K562 (cell line): Measurements from ENCODE around the gene POLD4. TPM values are rescaled to one million over a fixed set of nuclear protein-coding genes. Genes with fewer than 3 reads are reported as not detected.

Experiments
- BRCA1 ChIP-seq, 2 experiments: fragments of 450-650 bp in 1 of 2; sonication (generic) in 1 of 2; formaldehyde crosslinking in 1 of 2; IDR thresholded peaks; 2 replicates each; pipeline versions ENCODE4 v1.5.0 to v1.6.1; 2017 to 2020; ENCODE audit warnings: mild to moderate bottlenecking in 1 of 2, missing genetic modification reagents in 1 of 2
- CBFA2T3 ChIP-seq: fragments of 450-650 bp; IDR thresholded peaks from 2 replicates; pipeline ENCODE4 v1.6.1; 2017
- CBX2 ChIP-seq: fragments of 200-600 bp; sonication (generic); IDR thresholded peaks from one replicate; pipeline ENCODE4 v1.6.1; 2012; ENCODE audit warnings: mild to moderate bottlenecking, low read length, inconsistent platforms; ENCODE audit not compliant: insufficient read depth, poor library complexity, severe bottlenecking
- HLTF ChIP-seq: fragments of 450-650 bp; IDR thresholded peaks from 2 replicates; pipeline ENCODE4 v1.6.1; 2016
- RAD21 ChIP-seq, 2 experiments: fragments of 250-450 bp in 1 of 2; fragments of 450-650 bp in 1 of 2; sonication (Bioruptor Pico) in 1 of 2; formaldehyde crosslinking in 1 of 2; IDR thresholded peaks in 1 of 2; conservative IDR thresholded peaks in 1 of 2; 2 replicates each; pipeline versions ENCODE4 v1.4.0 to v1.8.0; 2020 to 2022; ENCODE audit warnings: mild to moderate bottlenecking in 2 of 2, moderate library complexity in 1 of 2
- ZNF121 ChIP-seq: sonication (generic); formaldehyde crosslinking; conservative IDR thresholded peaks from 2 replicates; pipeline ENCODE4 v1.8.0; 2022; ENCODE audit warnings: missing genetic modification reagents
- polyA plus RNA-seq, 8 experiments: library from polyadenylated mRNA; depleted of rRNA in 4 of 8; stranded (reverse) in 5 of 8; unstranded in 3 of 8; fragments of >200 nt; fragmentation: Nextera tagmentation in 2 of 8; fragmentation: Illumina TruSeq in 1 of 8; extraction: Ambion mirVana in 2 of 8; extraction: Trizol in 1 of 8; gene quantifications; 2 replicates each; pipeline versions ENCODE4 v1.2.1 to v1.2.3, GENCODE V29; 2011 to 2014; ENCODE audit warnings: inconsistent platforms in 1 of 8, missing spikeins in 1 of 8
- total RNA-seq, 7 experiments: library from RNA; depleted of rRNA in 6 of 7; stranded (reverse); fragments of >200 nt in 6 of 7; fragmentation: Illumina TruSeq in 2 of 7; extraction: Trizol in 2 of 7; gene quantifications; 2 replicates each; pipeline versions ENCODE4 v1.2.1 to v1.2.3, GENCODE V29; 2011 to 2021; ENCODE audit warnings: low replicate concordance in 1 of 7
- TF ChIP-seq, protein P1 (sequence below): fragments of 200-800 bp; sonication (Bioruptor generic); IDR thresholded peaks from 2 replicates; pipeline ENCODE4 v1.6.1; 2017; ENCODE audit warnings: missing genetic modification characterization, missing compliant biosample characterization
- TF ChIP-seq, protein P2 (sequence below): sonication (generic); IDR thresholded peaks from 2 replicates; pipeline ENCODE4 v1.6.1; 2016

The POLD4 gene
- total and polyA plus RNA-seq, 9 of the 15 experiments (the other 6 are each of a cell fraction or from before 2014, with no cell fraction given) = 5.8 to 64.5 (median 18.3) TPM

DNA sequence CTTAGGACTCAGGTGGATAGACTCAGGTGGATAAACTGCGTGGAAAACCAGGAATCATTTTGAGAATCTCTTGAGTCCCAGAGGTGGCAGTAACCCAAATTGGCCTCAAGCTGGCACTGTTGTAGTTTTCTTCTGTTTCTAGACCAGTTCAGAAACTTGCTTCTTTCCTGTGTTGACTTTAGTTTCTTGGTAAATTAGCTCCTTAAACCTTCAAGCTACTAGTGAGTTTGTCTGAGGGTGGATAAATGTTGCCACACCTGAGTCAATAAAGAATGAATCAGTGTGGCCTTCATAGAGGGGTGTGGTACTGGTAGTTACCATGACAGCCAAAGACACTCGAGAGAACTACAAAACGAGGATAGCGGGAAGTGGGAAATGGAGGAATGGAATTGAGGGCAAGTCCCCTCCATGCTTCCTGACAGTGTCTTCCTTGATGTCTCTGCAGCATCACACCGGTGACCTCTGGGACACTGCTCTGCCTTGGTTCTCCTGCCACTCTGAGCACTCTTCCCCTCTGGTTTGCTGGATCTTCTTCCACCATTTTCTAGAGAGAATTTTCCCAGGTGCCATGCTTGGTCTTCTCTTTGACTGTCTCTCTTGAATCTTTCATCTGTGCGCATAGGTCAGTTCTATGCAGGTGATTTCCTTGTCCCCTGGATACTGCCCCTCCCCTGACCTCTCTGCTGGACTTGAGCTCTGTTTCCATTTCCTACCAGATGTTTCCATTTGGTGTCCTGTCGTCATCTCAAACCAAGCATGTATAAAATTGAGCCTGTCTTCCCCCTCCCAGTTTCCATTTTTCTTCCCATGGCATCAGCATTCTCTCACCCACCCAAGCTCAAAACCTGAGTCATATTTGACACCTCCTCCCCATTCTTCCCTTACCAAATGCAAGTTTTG lies 7.2 kb downstream of the POLD4 start (continued):
- peak; percentile 50 to 76 for TF ChIP-seq RAD21 (CRISPR knock-in tag; conservative IDR thresholded peaks at IDR 0.05 in 1 of 2, IDR thresholded peaks at IDR 0.05 in 1 of 2)
- TF ChIP-seq ZNF121 (CRISPR knock-in tag) = no peak
- TF ChIP-seq CBFA2T3 = no peak
- no peak for TF ChIP-seq BRCA1 (IDR thresholded peaks at IDR 0.05)
- TF ChIP-seq BRCA1 (CRISPR knock-in tag; IDR thresholded peaks at IDR 0.05) = no peak
- TF ChIP-seq, protein P1, sequence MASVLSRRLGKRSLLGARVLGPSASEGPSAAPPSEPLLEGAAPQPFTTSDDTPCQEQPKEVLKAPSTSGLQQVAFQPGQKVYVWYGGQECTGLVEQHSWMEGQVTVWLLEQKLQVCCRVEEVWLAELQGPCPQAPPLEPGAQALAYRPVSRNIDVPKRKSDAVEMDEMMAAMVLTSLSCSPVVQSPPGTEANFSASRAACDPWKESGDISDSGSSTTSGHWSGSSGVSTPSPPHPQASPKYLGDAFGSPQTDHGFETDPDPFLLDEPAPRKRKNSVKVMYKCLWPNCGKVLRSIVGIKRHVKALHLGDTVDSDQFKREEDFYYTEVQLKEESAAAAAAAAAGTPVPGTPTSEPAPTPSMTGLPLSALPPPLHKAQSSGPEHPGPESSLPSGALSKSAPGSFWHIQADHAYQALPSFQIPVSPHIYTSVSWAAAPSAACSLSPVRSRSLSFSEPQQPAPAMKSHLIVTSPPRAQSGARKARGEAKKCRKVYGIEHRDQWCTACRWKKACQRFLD = no peak
- TF ChIP-seq, protein P2, sequence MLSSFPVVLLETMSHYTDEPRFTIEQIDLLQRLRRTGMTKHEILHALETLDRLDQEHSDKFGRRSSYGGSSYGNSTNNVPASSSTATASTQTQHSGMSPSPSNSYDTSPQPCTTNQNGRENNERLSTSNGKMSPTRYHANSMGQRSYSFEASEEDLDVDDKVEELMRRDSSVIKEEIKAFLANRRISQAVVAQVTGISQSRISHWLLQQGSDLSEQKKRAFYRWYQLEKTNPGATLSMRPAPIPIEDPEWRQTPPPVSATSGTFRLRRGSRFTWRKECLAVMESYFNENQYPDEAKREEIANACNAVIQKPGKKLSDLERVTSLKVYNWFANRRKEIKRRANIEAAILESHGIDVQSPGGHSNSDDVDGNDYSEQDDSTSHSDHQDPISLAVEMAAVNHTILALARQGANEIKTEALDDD = 0 out of 2 replicates have a peak, but pooled peaks have one; percentile 47
- TF ChIP-seq HLTF = no peak
- no peak for TF ChIP-seq CBX2
